ENCODE results near the gene PCLO.
"Not testable (repeated sequence)": the region's sequence is repeated elsewhere in the genome, so short reads cannot be mapped to it uniquely, and the experiment has no call there.

The PCLO gene

GRCh38 chr7:82925331-82925730, 237.4 kb downstream of the PCLO start:
- no peak for DNase-seq (ENCODE audit: low read depth)
- TF ChIP-seq, protein P1, sequence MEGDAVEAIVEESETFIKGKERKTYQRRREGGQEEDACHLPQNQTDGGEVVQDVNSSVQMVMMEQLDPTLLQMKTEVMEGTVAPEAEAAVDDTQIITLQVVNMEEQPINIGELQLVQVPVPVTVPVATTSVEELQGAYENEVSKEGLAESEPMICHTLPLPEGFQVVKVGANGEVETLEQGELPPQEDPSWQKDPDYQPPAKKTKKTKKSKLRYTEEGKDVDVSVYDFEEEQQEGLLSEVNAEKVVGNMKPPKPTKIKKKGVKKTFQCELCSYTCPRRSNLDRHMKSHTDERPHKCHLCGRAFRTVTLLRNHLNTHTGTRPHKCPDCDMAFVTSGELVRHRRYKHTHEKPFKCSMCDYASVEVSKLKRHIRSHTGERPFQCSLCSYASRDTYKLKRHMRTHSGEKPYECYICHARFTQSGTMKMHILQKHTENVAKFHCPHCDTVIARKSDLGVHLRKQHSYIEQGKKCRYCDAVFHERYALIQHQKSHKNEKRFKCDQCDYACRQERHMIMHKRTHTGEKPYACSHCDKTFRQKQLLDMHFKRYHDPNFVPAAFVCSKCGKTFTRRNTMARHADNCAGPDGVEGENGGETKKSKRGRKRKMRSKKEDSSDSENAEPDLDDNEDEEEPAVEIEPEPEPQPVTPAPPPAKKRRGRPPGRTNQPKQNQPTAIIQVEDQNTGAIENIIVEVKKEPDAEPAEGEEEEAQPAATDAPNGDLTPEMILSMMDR (conservative IDR thresholded peaks at IDR 0.05; ENCODE audit: low read depth, low read length): no peak
- H3K4me3 ChIP-seq (ENCODE audit: low read depth, low read length): no peak overlapping the region

- no peak overlapping the region for H3K4me3 ChIP-seq (ENCODE audit: low read depth, low read length)
- TF ChIP-seq, protein P1 (conservative IDR thresholded peaks at IDR 0.05; ENCODE audit: low read depth, low read length): no peak
- DNase-seq (ENCODE audit: low read depth): no peak
These were observed 256.2 kb downstream of the PCLO start for GRCh38 chr7:82906502-82906901.

DNA sequence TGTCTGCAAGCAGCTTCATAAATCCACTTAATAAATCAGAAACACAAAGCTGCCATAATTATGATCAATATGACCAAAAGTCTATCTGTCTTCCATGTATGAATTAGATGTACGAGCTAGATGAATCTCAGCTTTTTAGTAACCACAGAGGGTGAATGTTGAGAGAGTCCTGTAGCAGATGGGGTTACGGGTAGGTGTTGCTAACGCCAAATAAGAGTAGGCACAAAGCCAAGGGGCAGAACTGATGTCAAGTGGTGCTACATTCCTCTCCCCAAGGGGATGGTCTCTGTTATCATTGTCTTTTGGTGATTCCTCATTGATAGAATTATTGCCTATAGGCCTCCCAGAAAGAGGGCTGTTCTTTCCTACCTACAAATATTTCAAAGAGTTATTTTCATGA, 257.8 kb downstream of the PCLO start:
- TF ChIP-seq, protein P1 (conservative IDR thresholded peaks at IDR 0.05; ENCODE audit: low read depth, low read length): no peak
- DNase-seq (ENCODE audit: low read depth): no peak
- H3K4me3 ChIP-seq (ENCODE audit: low read depth, low read length): no peak overlapping the region

GRCh38 chr7:82901098-82901497, 261.6 kb downstream of the PCLO start:
- not testable (repeated sequence) for DNase-seq (ENCODE audit: low read depth); H3K4me3 ChIP-seq (ENCODE audit: low read depth, low read length)

GRCh38 chr7:82897500-82897899, 265.2 kb downstream of the PCLO start:
- H3K4me3 ChIP-seq (ENCODE audit: low read depth, low read length): no peak overlapping the region
- no peak for DNase-seq (ENCODE audit: low read depth)
- TF ChIP-seq, protein P1 (conservative IDR thresholded peaks at IDR 0.05; ENCODE audit: low read depth, low read length): no peak

DNA sequence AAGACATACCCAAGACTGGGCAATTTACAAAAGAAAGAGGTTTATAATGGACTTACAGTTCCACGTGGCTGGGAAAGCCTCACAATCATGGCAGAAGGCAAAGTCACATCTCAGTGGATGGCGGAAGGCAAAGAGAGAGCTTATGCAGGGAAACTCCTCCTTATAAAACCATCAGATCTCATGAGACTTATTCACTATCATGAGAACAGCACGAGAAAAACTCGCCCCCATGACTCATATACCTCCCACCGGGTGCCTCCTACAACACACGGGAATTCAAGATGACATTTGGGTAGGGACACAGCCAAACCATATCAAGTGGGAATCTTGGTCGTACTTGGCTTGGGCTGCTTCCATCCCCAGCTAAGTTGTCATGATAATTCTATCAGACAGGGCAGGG, 268.3 kb downstream of the PCLO start:
- H3K4me3 ChIP-seq (ENCODE audit: low read depth, low read length): not testable (repeated sequence)
- peak; percentile 6 for DNase-seq (ENCODE audit: low read depth)

GRCh38 chr7:82886324-82886723, 276.4 kb downstream of the PCLO start:
- H3K4me3 ChIP-seq (ENCODE audit: low read depth, low read length): no peak overlapping the region
- TF ChIP-seq, protein P1 (conservative IDR thresholded peaks at IDR 0.05; ENCODE audit: low read depth, low read length): no peak
- DNase-seq (ENCODE audit: low read depth): no peak

GRCh38 chr7:82865856-82866255, 296.8 kb downstream of the PCLO start:
- DNase-seq (ENCODE audit: low read depth): no peak
- TF ChIP-seq, protein P1 (conservative IDR thresholded peaks at IDR 0.05; ENCODE audit: low read depth, low read length): no peak
- no peak overlapping the region for H3K4me3 ChIP-seq (ENCODE audit: low read depth, low read length)
